Melanocyte of skin (primary cell): Measurements from ENCODE around the gene GNL1. TPM values are rescaled to one million over a fixed set of nuclear protein-coding genes. Genes with fewer than 3 reads are reported as not detected.

Source experiments
- small RNA-seq, 2 donors: library from RNA; depleted of rRNA; stranded (forward); fragments of <200 nt; gene quantifications; one replicate each; pipeline ENCODE3, GENCODE V24; 2012
- total RNA-seq, 2 donors: library from RNA; depleted of rRNA; stranded (reverse); fragments of >200 nt; gene quantifications; 2 replicates each; pipeline ENCODE4 v1.2.3, GENCODE V29; 2012

Gene GNL1, protein sequence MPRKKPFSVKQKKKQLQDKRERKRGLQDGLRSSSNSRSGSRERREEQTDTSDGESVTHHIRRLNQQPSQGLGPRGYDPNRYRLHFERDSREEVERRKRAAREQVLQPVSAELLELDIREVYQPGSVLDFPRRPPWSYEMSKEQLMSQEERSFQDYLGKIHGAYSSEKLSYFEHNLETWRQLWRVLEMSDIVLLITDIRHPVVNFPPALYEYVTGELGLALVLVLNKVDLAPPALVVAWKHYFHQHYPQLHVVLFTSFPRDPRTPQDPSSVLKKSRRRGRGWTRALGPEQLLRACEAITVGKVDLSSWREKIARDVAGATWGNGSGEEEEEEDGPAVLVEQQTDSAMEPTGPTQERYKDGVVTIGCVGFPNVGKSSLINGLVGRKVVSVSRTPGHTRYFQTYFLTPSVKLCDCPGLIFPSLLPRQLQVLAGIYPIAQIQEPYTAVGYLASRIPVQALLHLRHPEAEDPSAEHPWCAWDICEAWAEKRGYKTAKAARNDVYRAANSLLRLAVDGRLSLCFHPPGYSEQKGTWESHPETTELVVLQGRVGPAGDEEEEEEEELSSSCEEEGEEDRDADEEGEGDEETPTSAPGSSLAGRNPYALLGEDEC
- 10 to 100 TPM; 40.3 to 41.0 TPM for total RNA-seq

DNA sequence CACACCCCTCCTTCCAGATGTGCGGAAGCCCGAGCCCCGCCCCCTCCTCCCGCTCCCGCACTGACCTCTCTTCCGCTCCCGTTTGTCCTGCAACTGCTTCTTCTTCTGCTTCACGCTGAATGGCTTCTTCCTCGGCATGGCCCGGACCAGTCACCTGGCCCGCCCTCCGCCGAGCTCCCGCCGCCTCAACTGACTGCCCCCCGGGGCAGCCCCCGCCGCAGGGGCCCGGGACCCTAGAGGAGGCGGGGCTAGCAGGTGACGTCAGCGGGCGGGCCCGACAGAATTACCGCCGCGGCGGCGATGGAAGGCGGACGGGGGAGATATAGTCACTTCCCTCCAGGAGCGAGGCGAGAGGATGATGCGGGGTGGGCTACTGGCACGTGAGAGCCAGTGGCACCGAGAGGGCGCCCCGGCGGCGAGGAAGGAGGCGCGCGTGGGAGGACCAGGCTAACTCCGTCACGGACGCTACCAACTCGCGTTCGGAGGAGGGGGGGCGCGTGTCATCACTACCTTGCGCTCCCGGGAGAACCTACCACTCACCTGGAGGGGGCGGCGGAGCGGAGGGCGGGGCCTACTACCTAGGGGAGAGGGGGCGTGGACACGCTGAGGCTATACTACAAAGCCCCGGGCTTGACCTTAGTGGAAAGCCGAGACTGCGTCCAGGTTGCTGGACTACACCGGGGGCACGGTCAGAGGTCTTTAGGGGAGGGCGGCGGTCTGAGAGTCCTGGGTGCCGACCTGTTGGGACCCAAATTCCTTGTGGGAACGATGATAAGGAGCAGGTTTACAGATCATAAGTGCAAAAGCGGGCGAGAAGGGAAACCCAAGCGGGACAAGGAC is at the start of gene GNL1:
GNL1 (minus strand) TSS at position 424 of the 840 bp plus-strand sequence; CDS start at position 138, 286 bp downstream.

DNA sequence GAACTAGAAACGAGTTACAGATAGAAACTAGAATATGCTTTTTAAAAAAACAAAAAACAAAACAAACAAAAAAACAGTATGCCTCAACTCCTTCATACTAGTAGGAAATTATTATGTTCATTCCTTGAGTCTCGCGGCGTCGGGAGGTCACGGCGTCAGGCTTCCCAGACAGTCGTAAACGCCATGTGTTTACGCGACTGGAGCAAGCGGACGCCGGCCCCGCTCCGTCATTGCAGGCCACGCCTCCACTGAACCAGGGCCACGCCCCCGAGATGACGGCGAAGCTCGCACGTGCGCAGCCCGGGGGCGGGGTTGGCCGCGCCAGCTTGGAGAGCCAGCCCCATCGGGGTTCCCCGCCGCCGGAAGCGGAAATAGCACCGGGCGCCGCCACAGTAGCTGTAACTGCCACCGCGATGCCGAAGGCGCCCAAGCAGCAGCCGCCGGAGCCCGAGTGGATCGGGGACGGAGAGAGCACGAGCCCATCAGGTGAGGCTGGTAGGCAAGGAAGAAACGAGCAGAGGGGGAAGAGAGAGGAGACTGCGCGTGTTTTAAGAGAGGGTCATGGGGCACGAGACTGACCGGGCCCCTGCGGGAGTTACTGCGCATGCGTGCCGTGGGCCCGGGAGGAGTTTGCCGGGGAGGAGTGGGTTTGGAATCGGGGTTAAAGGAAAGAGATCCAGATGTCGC is 14.9 kb upstream of the GNL1 start, which contains the start of gene ABCF1:
ABCF1 (plus strand) TSS at position 368 of the 687 bp plus-strand sequence; CDS start at position 414, 46 bp downstream.

DNA sequence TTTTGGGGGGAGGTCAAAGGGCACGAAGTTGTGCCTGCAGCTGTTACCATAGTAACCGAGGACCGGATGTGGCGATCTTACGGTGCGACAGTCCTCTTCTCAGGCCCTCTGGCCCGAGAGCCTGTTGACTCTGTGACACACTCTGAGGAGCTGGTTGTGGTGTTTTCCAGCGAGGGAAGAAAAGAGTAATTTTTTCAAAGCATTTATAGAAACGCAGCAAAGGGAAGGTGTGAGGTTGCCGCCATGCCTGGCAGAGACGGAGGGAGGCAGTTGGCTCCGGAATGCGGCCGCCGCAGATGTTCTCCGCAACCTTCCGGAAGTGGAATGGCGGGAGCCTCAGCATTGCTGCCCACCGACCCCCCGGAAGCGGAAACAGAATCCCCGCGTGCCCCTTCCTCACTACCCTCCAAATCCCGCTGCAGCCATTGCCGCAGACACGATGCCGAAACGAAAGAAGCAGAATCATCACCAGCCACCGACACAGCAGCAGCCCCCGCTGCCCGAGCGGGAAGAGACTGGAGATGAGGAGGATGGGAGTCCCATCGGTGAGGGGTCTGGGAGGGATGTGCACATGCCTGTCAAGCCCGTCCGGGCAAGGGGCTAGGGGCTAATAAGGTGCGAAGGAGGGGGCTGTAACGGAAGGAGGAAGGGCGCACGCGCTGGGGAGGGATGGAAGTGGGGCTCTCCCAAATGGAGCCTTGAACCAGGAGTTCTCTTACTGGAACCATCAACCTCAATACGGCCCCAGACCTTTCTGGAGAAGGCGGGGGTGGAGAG is 805 bp upstream of the GNL1 start, which contains the start of gene PRR3:
PRR3 (plus strand) TSS at position 390 of the 777 bp plus-strand sequence; CDS start at position 440, 50 bp downstream.

Small RNAs within 50 kb of the gene (small RNA-seq; reads per million reads assigned to genes)
- gene MIR877: 0.93 to 1.5 reads per million in 2 donors

Other genes starting within 250 kb of the GNL1 start
- gene TRIM39, start 229.6 kb downstream of the GNL1 start, total RNA-seq: 1 to 10 TPM; 6.7 to 9.3 TPM
- gene RPP21, start 211.3 kb downstream of the GNL1 start, total RNA-seq: 10 to 100 TPM; 24.8 to 38.0 TPM
- 100 to 1,000 TPM; 532 to 662 TPM for gene HLA-E, start 67.0 kb downstream of the GNL1 start, total RNA-seq
- 10 to 100 TPM in 1 of 2 donors, 1 to 10 TPM in 1; 5.9 to 12.7 TPM for gene PRR3, start 806 bp upstream of the GNL1 start, total RNA-seq
- gene ABCF1, start 15.0 kb upstream of the GNL1 start, total RNA-seq: 10 to 100 TPM; 53.3 to 74.7 TPM
- gene PPP1R10, start 60.8 kb upstream of the GNL1 start, total RNA-seq: 10 to 100 TPM; 47.3 to 49.2 TPM
- 100 to 1,000 TPM in 1 of 2 donors, 10 to 100 TPM in 1; 88.4 to 117 TPM for gene MRPS18B, start 61.4 kb upstream of the GNL1 start, total RNA-seq
- 1 to 10 TPM; 4.1 to 6.7 TPM for gene ATAT1, start 70.4 kb upstream of the GNL1 start, total RNA-seq
- gene C6orf136, start 90.6 kb upstream of the GNL1 start, total RNA-seq: 1 to 10 TPM; 5.2 to 7.3 TPM
- gene DHX16, start 116.5 kb upstream of the GNL1 start, total RNA-seq: 10 to 100 TPM; 31.7 to 43.6 TPM
- 10 to 100 TPM; 25.5 to 49.3 TPM for gene PPP1R18, start 130.2 kb upstream of the GNL1 start, total RNA-seq
- gene NRM, start 134.5 kb upstream of the GNL1 start, total RNA-seq: 1 to 10 TPM; 4.5 to 10.0 TPM
- 10 to 100 TPM in 1 of 2 donors, 1 to 10 TPM in 1; 6.9 to 11.7 TPM for gene MDC1, start 160.8 kb upstream of the GNL1 start, total RNA-seq
- 1,000 to 10,000 TPM in 1 of 2 donors, 100 to 1,000 TPM in 1; 471 to 1,023 TPM for gene TUBB, start 163.9 kb upstream of the GNL1 start, total RNA-seq
- gene FLOT1, start 186.2 kb upstream of the GNL1 start, total RNA-seq: 100 to 1,000 TPM; 115 to 173 TPM
- gene IER3, start 188.1 kb upstream of the GNL1 start, total RNA-seq: 100 to 1,000 TPM; 106 to 125 TPM